GM12878 (cell line): ENCODE data around the gene AATF.

Source experiments
- CEBPB ChIP-seq, 2 experiments: fragments of 150-350 bp in 1 of 2; IDR thresholded peaks; 2 replicates each; pipeline ENCODE4 v1.6.1; 2012 to 2014; ENCODE audit warnings: low read depth in 2 of 2, low read length in 2 of 2, borderline replicate concordance in 1 of 2, inconsistent platforms in 1 of 2
- CTCF ChIP-seq, 3 experiments: IDR thresholded peaks in 2 of 3; conservative IDR thresholded peaks in 1 of 3; 2 replicates each; pipeline ENCODE4 v1.5.1; 2011; ENCODE audit warnings: low read depth in 3 of 3, low read length in 3 of 3, mild to moderate bottlenecking in 3 of 3, control low read depth in 2 of 3, moderate library complexity in 2 of 3, inconsistent platforms in 1 of 3, mixed read lengths in 1 of 3; ENCODE audit not compliant: control insufficient read depth in 2 of 3, insufficient read depth in 1 of 3; ENCODE audit errors: extremely low read depth in 1 of 3
- E2F4 ChIP-seq: IDR thresholded peaks from 2 replicates; pipeline ENCODE4 v1.6.1; 2012; ENCODE audit warnings: low read depth, low read length, improper control_type of control experiment
- ELK1 ChIP-seq: IDR thresholded peaks from 2 replicates; pipeline ENCODE4 v1.6.1; 2012; ENCODE audit warnings: low read depth, low read length, improper control_type of control experiment
- EP300 ChIP-seq, 2 experiments: fragments of 150-350 bp in 1 of 2; IDR thresholded peaks; 2 replicates each; pipeline ENCODE4 v1.6.1; 2011 to 2012; ENCODE audit warnings: low read depth in 2 of 2, low read length in 2 of 2, borderline replicate concordance in 1 of 2, improper control_type of control experiment in 1 of 2, inconsistent platforms in 1 of 2; ENCODE audit not compliant: control insufficient read depth in 1 of 2
- EZH2 ChIP-seq: IDR thresholded peaks from 2 replicates; pipeline ENCODE4 v1.6.1; 2012; ENCODE audit warnings: low read depth, mild to moderate bottlenecking, control low read depth, inconsistent platforms, low read length, borderline replicate concordance; ENCODE audit not compliant: control insufficient read depth
- JUND ChIP-seq: IDR thresholded peaks from 2 replicates; pipeline ENCODE4 v1.6.1; 2012; ENCODE audit warnings: low read depth, mild to moderate bottlenecking, low read length, improper control_type of control experiment, moderate library complexity
- MAX ChIP-seq: IDR thresholded peaks from 2 replicates; pipeline ENCODE4 v1.6.1; 2012; ENCODE audit warnings: low read depth, low read length, improper control_type of control experiment
- NFYB ChIP-seq: IDR thresholded peaks from 2 replicates; pipeline ENCODE4 v1.6.1; 2011; ENCODE audit warnings: low read depth, mild to moderate bottlenecking, low read length, improper control_type of control experiment, moderate library complexity; ENCODE audit not compliant: insufficient read depth
- POLR2AphosphoS2 ChIP-seq: IDR thresholded peaks from 2 replicates; pipeline ENCODE4 v1.6.1; 2011; ENCODE audit warnings: low read depth, mild to moderate bottlenecking, low read length, improper control_type of control experiment, moderate library complexity
- POLR2AphosphoS5 ChIP-seq: IDR thresholded peaks from 2 replicates; pipeline ENCODE4 v1.6.1; 2011; ENCODE audit warnings: mild to moderate bottlenecking, low read length, inconsistent platforms
- RAD21 ChIP-seq: IDR thresholded peaks from 2 replicates; pipeline ENCODE4 v1.6.1; 2011; ENCODE audit warnings: mild to moderate bottlenecking, low read depth, low read length, moderate library complexity; ENCODE audit not compliant: insufficient read depth
- SMC3 ChIP-seq: IDR thresholded peaks from 2 replicates; pipeline ENCODE4 v1.6.1; 2011; ENCODE audit warnings: low read length, improper control_type of control experiment, borderline replicate concordance
- SP1 ChIP-seq: IDR thresholded peaks from one replicate; pipeline ENCODE4 v1.6.1; 2011; ENCODE audit warnings: low read depth, low read length

- TF ChIP-seq CTCF (IDR thresholded peaks at IDR 0.05 in 2 of 3, conservative IDR thresholded peaks at IDR 0.05 in 1 of 3; ENCODE audit: control insufficient read depth in 2 of 3, extremely low read depth in 1 of 3, insufficient read depth in 1 of 3, low read depth in 3 of 3, low read length in 3 of 3) (no peak), POLR2AphosphoS5 (no peak), SP1 (no peak), EZH2 (peak; percentile 77; the same call in 1 of the 2 replicates), ELK1 (no peak), JUND (no peak), RAD21 (no peak), NFYB (no peak), CEBPB (IDR thresholded peaks at IDR 0.05; ENCODE audit: borderline replicate concordance in 1 of 2, low read depth in 2 of 2, low read length in 2 of 2) (no peak), MAX (no peak), E2F4 (no peak), SMC3 (no peak), EP300 (IDR thresholded peaks at IDR 0.05; ENCODE audit: borderline replicate concordance in 1 of 2, control insufficient read depth in 1 of 2, low read depth in 2 of 2, low read length in 2 of 2) (no peak), POLR2AphosphoS2 (no peak)
Measured at GRCh38 chr17:36932694-36933511, 15.9 kb upstream of the AATF start.
